HEK293T (cell line): ENCODE data around the gene UMOD.

Experiments used
- BHLHE40 ChIP-seq: fragments of 450-650 bp; IDR thresholded peaks from 2 replicates; pipeline ENCODE4 v1.6.1; 2016; ENCODE audit warnings: mild to moderate bottlenecking, moderate library complexity, borderline replicate concordance
- CTBP1 ChIP-seq: fragments of 450-650 bp; IDR thresholded peaks from 2 replicates; pipeline ENCODE4 v1.6.1; 2016; ENCODE audit warnings: borderline replicate concordance
- ELF4 ChIP-seq: fragments of 450-650 bp; IDR thresholded peaks from 2 replicates; pipeline ENCODE4 v1.6.1; 2017; ENCODE audit warnings: antibody characterized with exemption
- FOXA1 ChIP-seq: fragments of 450-650 bp; IDR thresholded peaks from 2 replicates; pipeline ENCODE4 v1.6.1; 2016; ENCODE audit warnings: mild to moderate bottlenecking
- FOXK2 ChIP-seq: fragments of 450-650 bp; IDR thresholded peaks from 2 replicates; pipeline ENCODE4 v1.6.1; 2016; ENCODE audit warnings: mild to moderate bottlenecking
- FOXM1 ChIP-seq: fragments of 450-650 bp; IDR thresholded peaks from 2 replicates; pipeline ENCODE4 v1.6.1; 2017; ENCODE audit warnings: mild to moderate bottlenecking, borderline replicate concordance
- LEF1 ChIP-seq: fragments of 450-650 bp; IDR thresholded peaks from 2 replicates; pipeline ENCODE4 v1.6.1; 2017; ENCODE audit warnings: mild to moderate bottlenecking, borderline replicate concordance
- SUZ12 ChIP-seq: fragments of 450-650 bp; IDR thresholded peaks from 2 replicates; pipeline ENCODE4 v1.6.1; 2016; ENCODE audit warnings: mild to moderate bottlenecking
- TARDBP ChIP-seq: fragments of 450-650 bp; IDR thresholded peaks from 2 replicates; pipeline ENCODE4 v1.6.1; 2016
- ZNF384 ChIP-seq: fragments of 450-650 bp; IDR thresholded peaks from 2 replicates; pipeline ENCODE4 v1.6.1; 2016

GRCh38 chr16:20380782-20381181 is 28.3 kb upstream of the UMOD start:
- TF ChIP-seq TARDBP (no peak), CTBP1 (no peak), FOXK2 (no peak), SUZ12 (no peak), FOXA1 (no peak), FOXM1 (no peak), LEF1 (no peak), ZNF384 (no peak), ELF4 (no peak), BHLHE40 (no peak)
